Vagina (tissue), 2 donors: ENCODE results near the gene CHN1.

Source experiments
- CTCF ChIP-seq, 3 experiments: fragments of 450-650 bp in 2 of 3; fragments of 200-600 bp in 1 of 3; sonication (generic) in 1 of 3; IDR thresholded peaks; one replicate each; pipeline ENCODE4 v1.5.1; 2017 to 2019; ENCODE audit warnings: antibody characterized with exemption in 3 of 3, mild to moderate bottlenecking in 2 of 3, moderate library complexity in 2 of 3
- POLR2A ChIP-seq, 2 donors: fragments of 450-650 bp; IDR thresholded peaks; one replicate each; pipeline ENCODE4 v1.6.1; 2017; ENCODE audit warnings: antibody characterized with exemption in 2 of 2, mild to moderate bottlenecking in 2 of 2, moderate library complexity in 2 of 2

- TF ChIP-seq POLR2A (IDR thresholded peaks at IDR 0.05) (no peak), CTCF (IDR thresholded peaks at IDR 0.05) (no peak)
These were observed 38.1 kb downstream of the CHN1 start for GRCh38 chr2:174967086-174967485.
